ENCODE data around the gene TSEN54.

TSEN54 gene

DNA sequence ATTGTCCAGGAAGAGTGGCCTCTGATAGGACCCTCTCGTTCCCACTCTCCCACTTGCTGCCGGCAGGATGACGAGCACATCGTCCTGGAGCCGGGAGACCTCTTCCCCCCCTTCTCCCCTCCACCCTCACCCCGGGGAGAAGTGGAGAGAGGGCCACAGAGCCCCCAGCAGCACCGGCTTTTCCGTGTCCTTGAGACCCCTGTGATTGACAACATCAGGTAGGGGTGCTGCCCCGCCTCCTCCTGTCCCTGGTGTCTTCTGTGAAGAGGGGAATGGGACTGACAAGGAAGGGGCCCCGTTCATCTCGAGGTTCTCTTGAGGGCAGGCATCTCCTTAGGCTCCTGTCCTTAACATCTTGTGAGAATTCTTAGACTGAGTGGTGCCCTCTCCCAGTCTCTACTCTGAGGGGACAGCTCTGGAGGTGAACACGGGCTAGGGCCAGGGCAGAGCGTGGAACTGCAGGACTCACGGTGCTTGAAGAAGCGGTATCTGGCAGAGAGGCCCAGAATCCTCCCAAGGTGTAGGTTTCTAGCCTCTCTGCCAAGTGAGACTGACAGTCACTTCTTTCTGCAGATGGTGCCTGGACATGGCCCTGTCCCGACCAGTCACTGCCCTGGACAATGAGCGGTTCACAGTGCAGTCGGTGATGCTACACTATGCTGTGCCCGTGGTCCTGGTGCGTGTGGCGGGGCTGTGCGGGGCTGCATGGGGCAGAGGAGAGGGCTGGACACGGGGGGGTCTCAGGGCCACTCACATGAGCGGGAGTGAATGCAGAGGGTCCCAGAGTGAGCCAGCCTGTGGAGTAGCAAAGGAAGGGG lies 27.4 kb upstream of the TSEN54 start:
- DNase-seq (ENCODE audit: low spot score): no peak

DNA sequence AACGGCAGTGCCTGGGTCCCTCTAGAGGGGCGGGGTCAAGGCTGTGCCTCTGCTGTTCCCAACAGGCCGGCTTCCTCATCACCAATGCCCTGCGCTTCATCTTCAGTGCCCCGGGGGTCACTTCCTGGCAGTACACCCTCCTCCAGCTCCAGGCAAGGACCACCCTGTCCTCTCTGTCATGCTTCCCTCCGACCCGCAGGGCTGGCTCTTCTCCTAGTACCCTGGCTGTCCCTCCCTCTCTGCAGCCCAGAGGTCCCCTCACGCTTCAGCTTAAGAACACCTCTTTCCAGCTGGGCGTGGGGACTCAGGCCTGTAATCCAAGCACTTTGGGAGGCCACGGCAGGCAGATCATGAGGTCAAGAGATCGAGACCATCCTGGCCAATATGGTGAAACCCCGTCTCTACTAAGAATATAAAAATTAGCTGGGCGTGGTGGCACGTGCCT lies 26.8 kb upstream of the TSEN54 start:
- DNase-seq (ENCODE audit: low spot score): no peak

- no peak for DNase-seq (ENCODE audit: low spot score)
Observed at GRCh38 chr17:75490173-75490743, 26.1 kb upstream of the TSEN54 start.

DNA sequence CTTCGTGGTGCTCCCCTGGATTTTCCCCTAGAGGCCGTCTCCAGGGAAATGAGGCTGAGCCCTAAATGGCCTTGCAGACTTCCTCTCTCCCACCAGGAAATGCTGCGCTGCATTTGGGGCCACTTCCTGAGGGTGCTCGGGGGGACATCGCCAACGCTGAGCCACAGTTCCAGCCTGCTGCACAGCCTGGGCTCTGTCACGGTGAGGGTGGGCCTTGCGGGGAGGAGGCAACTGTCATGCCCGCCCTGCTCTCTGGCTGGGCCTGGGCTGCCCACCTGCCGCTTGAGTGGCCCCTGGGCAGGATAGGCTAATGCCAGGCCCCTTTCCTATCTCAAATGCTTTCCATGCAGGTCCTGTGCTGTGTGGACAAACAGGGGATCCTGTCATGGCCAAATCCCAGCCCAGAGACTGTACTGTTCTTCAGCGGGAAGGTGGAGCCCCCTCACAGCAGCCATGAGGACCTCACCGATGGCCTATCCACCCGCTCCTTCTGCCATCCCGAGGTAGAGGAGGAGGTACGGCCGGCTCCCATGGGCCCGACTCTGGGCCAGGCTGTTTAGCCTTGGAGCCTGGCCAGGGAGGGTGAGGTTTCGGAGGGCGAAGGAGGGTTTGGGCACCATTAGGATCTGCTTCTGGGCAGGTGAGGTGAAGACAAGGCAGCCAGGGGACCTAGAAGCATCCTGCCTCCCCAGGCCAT lies 25.2 kb upstream of the TSEN54 start:
- DNase-seq (ENCODE audit: low spot score): no peak

DNA sequence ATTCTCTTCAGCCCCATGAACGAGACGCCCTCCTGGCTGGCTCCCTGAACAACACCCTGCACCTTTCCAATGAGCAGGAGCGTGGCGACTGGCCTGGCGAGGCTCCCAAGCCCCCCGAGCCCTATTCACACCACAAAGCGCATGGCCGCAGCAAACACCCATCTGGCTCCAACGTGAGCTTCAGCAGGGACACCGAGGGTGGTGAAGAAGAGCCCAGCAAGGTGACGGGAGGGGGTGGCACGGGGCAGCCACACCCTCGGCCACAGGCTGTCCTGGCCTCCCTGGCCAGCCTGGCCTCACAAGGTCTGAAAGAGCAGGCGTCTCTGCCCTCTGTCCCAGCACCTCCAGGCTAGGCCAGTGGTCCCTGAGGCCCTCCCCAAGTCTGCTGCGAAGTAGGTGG lies 24.6 kb upstream of the TSEN54 start:
- no peak for DNase-seq (ENCODE audit: low spot score)

DNA sequence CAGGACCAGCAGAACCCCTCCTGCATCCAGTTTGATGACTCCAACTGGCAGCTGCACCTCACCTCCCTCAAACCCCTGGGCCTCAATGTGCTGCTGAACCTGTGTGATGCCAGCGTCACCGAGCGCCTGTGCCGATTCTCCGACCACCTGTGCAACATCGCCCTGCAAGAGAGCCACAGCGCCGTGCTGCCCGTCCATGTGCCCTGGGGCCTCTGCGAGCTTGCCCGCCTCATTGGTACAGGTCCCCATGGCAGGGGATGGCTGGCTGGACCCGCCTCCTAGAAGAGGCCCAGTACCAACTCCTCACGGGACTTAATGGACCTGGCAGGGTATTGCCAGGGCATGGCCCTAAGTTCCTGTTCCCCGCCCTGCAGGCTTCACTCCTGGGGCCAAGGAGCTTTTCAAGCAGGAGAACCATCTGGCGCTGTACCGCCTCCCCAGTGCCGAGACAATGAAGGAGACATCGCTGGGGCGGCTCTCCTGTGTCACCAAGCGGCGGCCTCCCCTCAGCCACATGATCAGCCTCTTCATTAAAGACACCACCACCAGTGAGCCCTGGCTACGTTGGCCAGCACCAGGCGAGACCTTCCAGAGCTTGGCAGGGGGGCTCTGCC lies 23.7 kb upstream of the TSEN54 start:
- no peak for DNase-seq (ENCODE audit: low spot score)

GRCh38 chr17:75493476-75494129 lies 22.7 kb upstream of the TSEN54 start:
- no peak for DNase-seq (ENCODE audit: low spot score)

DNA sequence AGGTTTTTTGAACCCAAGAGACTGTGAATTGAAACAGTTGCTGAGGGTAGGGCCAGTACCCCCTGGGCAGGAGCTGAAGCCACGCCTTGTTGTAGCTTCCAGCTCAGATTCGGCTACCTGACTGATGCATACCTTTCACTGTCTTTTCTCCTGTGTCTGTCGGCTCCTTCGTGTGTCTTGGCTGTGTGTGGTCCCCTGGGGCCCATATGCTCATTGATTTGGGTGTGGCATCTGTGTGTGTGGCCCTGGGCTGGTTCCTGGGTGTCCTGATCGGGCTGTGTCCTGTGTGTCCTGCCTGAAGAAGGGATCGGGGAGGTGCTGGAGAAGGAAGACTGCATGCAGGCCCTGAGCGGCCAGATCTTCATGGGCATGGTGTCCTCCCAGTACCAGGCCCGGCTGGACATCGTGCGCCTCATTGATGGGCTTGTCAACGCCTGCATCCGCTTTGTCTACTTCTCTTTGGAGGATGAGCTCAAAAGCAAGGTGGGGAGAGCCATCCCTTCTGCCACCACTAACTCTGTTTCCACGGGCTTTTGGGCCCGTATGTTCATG lies 21.9 kb upstream of the TSEN54 start:
- no peak for DNase-seq (ENCODE audit: low spot score)

GRCh38 chr17:75496005-75496404 lies 20.3 kb upstream of the TSEN54 start:
- no peak for DNase-seq (ENCODE audit: low spot score)

GRCh38 chr17:75498039-75498725 lies 18.1 kb upstream of the TSEN54 start:
- no peak for DNase-seq (ENCODE audit: low spot score)

- DNase-seq (ENCODE audit: low spot score): no peak
Observed at GRCh38 chr17:75498726-75499213, 17.6 kb upstream of the TSEN54 start.

- DNase-seq (ENCODE audit: low spot score): no peak
Observed at GRCh38 chr17:75499313-75500022, 16.9 kb upstream of the TSEN54 start.

- DNase-seq (ENCODE audit: low spot score): no peak
Observed at GRCh38 chr17:75500419-75501216, 15.7 kb upstream of the TSEN54 start.

DNA sequence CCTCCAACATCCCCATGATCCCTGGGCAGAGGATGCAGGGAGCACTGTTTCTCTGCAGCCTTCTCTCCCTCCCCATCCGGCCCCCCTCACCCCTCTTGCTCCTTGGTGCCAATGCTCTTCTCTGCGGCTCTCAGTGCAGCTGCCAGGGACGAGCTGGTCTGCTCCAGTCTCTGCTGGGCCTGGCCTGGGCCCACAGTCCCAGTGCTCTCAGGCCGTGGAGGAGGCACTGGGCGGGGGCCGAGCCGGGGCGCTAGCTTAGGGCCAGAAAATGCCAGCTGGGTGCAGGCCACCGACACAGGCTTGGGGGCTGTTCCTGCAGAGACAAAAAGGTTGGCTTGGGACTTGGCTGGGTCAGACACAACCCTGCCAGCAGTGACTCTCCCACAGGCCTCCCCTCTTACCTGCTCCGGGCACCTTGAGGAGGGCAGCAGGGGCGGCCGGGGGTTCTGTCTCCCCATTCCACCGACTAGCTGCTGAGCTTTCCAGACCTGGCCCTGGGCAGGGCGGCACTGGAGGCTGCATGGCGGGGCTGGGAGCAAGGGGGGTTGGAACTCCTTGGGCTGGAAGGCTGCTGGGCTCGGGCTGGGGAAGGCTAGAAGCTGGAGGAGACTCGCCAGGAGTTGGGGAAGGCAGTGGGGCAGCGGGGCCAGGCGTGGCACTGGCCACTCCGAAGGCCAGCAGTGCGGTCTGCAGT lies 14.8 kb upstream of the TSEN54 start:
- DNase-seq (ENCODE audit: low spot score): no peak

GRCh38 chr17:75502072-75502720 lies 14.1 kb upstream of the TSEN54 start:
- no peak for DNase-seq (ENCODE audit: low spot score)

DNA sequence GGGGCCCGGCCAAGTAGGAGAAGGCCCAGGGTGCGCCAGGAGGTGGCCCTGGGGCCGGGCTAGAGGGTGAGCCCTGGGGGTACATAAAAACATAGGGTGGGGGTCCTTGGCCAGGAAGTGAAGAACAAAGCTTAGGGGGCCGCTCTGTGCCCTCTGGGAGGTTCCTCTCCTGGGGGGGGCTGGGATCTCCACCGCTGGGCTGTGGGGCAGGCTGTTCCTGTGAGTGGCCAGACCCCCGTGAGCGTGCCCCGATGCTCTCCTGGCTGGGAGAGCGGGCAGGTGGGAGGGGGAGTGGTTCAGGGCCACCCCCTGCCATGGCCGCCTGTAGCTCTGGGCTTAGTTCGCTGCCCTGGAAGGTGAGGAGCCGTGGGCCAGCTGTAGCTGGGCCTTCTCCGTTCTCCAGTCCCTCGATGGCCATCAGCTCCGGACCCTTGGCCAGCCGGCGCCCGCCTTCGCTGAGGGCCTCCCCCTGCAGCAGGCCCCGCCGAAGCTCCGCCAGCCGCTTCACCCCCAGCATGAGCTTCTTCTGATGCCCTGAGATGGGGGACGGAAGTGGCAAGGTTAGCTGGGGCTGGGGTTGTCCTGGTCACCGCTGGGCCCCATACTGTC lies 13.5 kb upstream of the TSEN54 start:
- no peak for DNase-seq (ENCODE audit: low spot score)

- no peak for DNase-seq (ENCODE audit: low spot score)
Observed at GRCh38 chr17:75503337-75503950, 12.9 kb upstream of the TSEN54 start.

GRCh38 chr17:75503976-75504346 lies 12.4 kb upstream of the TSEN54 start:
- DNase-seq (ENCODE audit: low spot score): no peak

All from HuH-7 (cell line).